Activated T-cell treated with anti-CD3 and anti-CD28 coated beads for 4 hours (primary cell): ENCODE measurements around the gene RRP15.

Source experiments
- DNase-seq: peaks from one replicate; pipeline ENCODE4 v3.0.0-alpha.2; 2020

RRP15 gene

GRCh38 chr1:218344814-218345672 lies 60.0 kb downstream of the RRP15 start, which contains the start of gene TGFB2:
TSS of gene TGFB2 (plus strand) at chr1:218345336. CDS start at chr1:218346702, 1,366 bp downstream.
- DNase-seq: no peak

- DNase-seq: no peak
These were observed 60.7 kb downstream of the RRP15 start for GRCh38 chr1:218345673-218346390.

- no peak for DNase-seq
These were observed 61.5 kb downstream of the RRP15 start for GRCh38 chr1:218346391-218347204.

GRCh38 chr1:218347336-218347722 lies 62.2 kb downstream of the RRP15 start:
- no peak for DNase-seq

GRCh38 chr1:218347723-218348627 lies 62.9 kb downstream of the RRP15 start:
- no peak for DNase-seq

- DNase-seq: no peak
These were observed 63.6 kb downstream of the RRP15 start for GRCh38 chr1:218348628-218349071.

GRCh38 chr1:218349348-218350034 lies 64.4 kb downstream of the RRP15 start:
- DNase-seq: no peak

GRCh38 chr1:218350035-218350525 lies 65.0 kb downstream of the RRP15 start:
- no peak for DNase-seq

GRCh38 chr1:218350801-218351266 lies 65.7 kb downstream of the RRP15 start:
- DNase-seq: no peak

GRCh38 chr1:218351391-218352074 lies 66.4 kb downstream of the RRP15 start:
- no peak for DNase-seq

- DNase-seq: no peak
These were observed 67.0 kb downstream of the RRP15 start for GRCh38 chr1:218352075-218352438.

GRCh38 chr1:218353656-218354055 lies 68.6 kb downstream of the RRP15 start:
- DNase-seq: no peak

- DNase-seq: no peak
These were observed 70.2 kb downstream of the RRP15 start for GRCh38 chr1:218355278-218355677.

- no peak for DNase-seq
These were observed 72.3 kb downstream of the RRP15 start for GRCh38 chr1:218357211-218357892.

GRCh38 chr1:218357893-218358232 lies 72.8 kb downstream of the RRP15 start:
- no peak for DNase-seq

- no peak for DNase-seq
These were observed 76.4 kb downstream of the RRP15 start for GRCh38 chr1:218361298-218362065.

GRCh38 chr1:218362418-218363076 lies 77.5 kb downstream of the RRP15 start:
- no peak for DNase-seq

- DNase-seq: no peak
These were observed 78.0 kb downstream of the RRP15 start for GRCh38 chr1:218363141-218363540.
